PC-9 (cell line): Measurements from ENCODE around the gene STK24.

ENCODE experiments used
- EZH2 ChIP-seq: fragments of 200-600 bp; sonication (generic); IDR thresholded peaks from 2 replicates; pipeline ENCODE4 v1.8.0; 2017; ENCODE audit warnings: antibody characterized with exemption, low read depth
- TF ChIP-seq, protein P1 (sequence below): fragments of 200-600 bp; sonication (generic); conservative IDR thresholded peaks from 2 replicates; pipeline ENCODE4 v1.6.1; 2017; ENCODE audit warnings: mixed run types, antibody characterized with exemption, mild to moderate bottlenecking, moderate library complexity

DNA sequence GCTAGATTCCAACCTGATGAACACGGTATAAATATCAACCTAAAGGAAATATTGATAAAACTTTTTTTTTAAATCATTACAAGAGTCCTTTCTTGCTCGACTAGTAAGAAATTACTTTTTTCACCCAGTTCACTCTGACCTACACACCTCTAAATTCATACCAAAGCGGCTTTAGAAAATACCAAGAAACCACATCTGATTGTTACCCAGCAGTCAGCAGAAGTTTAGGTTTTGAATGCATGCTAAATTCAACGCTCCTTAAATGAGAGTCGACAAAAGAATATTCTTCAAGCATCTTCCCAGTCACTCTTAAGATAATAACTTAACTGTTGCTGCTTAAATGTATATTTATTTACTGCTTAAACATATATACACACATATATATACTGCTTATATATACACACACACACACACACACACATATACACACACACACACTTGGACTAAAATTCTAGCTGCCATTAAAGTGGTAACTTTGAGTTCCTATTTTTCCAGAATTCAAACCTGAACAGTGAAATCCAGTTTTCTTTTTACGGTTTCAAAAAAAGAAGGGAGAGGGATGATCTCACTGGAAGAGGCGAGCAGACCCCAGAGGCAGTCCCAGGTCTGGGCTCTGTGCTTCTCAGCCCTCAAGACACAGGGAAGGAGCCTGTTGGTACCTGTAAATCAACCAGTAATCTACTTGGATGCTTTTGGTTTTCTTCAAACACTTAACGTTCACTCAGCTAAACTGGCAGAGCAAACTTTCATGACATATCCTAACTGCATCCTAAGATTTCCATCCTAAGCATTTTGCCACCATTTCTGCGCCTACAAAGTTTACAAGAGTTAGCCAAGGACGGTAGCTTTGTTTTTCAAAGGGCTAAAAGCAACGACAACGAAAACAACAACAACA lies 1.7 kb downstream of the STK24 start:
- TF ChIP-seq, protein P1, sequence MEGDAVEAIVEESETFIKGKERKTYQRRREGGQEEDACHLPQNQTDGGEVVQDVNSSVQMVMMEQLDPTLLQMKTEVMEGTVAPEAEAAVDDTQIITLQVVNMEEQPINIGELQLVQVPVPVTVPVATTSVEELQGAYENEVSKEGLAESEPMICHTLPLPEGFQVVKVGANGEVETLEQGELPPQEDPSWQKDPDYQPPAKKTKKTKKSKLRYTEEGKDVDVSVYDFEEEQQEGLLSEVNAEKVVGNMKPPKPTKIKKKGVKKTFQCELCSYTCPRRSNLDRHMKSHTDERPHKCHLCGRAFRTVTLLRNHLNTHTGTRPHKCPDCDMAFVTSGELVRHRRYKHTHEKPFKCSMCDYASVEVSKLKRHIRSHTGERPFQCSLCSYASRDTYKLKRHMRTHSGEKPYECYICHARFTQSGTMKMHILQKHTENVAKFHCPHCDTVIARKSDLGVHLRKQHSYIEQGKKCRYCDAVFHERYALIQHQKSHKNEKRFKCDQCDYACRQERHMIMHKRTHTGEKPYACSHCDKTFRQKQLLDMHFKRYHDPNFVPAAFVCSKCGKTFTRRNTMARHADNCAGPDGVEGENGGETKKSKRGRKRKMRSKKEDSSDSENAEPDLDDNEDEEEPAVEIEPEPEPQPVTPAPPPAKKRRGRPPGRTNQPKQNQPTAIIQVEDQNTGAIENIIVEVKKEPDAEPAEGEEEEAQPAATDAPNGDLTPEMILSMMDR, result no peak
- TF ChIP-seq EZH2, result no peak
